Measurements from ENCODE around the gene MYO5B. TPM values are rescaled to one million over a fixed set of nuclear protein-coding genes. Genes with fewer than 3 reads are reported as not detected.

Gene MYO5B
- total and polyA plus RNA-seq, 9 of the 15 experiments (the other 6 are each of a cell fraction or from before 2014, with no cell fraction given) = 0.07 to 0.42 (median 0.28) TPM

DNA sequence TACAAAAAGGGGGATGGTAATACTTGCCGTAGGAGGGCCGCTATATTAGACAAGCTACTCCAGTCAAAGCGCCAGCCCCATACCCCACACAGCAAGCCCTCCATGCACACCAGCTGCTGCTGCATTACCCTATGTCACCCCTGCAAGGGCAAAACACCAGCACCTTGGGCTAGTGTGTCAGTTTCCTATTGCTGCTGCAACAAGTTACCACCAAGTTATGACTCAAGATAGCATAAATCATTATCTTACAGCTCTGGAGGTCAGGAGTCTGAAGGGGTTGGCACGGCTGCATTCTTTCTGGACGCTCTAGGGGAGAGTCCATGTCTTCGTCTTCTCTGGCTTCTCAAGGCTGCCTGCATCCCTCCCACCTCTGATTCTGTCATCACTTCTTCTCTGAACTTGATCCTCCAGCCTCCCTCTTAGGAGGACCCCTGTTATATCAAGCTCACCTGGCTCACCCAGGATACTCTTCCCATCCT, 293.0 kb downstream of the MYO5B start:
- no peak overlapping the region for H3K4me3 ChIP-seq
- DNase-seq (ENCODE audit: extremely low read depth in 1 of 4, low spot score in 3 of 4) (no peak), ATAC-seq (no peak), FAIRE-seq (no peak)
- CTCF ChIA-PET (ENCODE audit: low intra/inter-chr PET ratio) = no interaction called here
- peaks cover 0 to 15% of the 10 kb centered on the region in 2 experiments; a peak in 2 of 5 replicates for H3K27me3 ChIP-seq (ENCODE audit: control insufficient read depth in 2 of 2, insufficient read depth in 2 of 2, low read length in 2 of 2)
- no peak overlapping the region for H3K4me2 ChIP-seq (ENCODE audit: insufficient read depth, low read length)
- H3K27ac ChIP-seq (ENCODE audit: extremely low read depth, low read depth, low read length) = no peak overlapping the region
- BruUV-seq (replicated peaks) = no TSS peak
- TF ChIP-seq MAFF (IDR thresholded peaks at IDR 0.05; ENCODE audit: low read length) (no peak), RBM22 (IDR thresholded peaks at IDR 0.05; ENCODE audit: low read depth, low read length, poor library complexity, severe bottlenecking) (no peak), MTA3 (IDR thresholded peaks at IDR 0.05; ENCODE audit: borderline replicate concordance) (no peak), ZSCAN29 (IDR thresholded peaks at IDR 0.05) (no peak), TCF7 (IDR thresholded peaks at IDR 0.05; ENCODE audit: borderline replicate concordance) (no peak), POLR3A (IDR thresholded peaks at IDR 0.05; ENCODE audit: borderline replicate concordance, extremely low read depth, insufficient read depth, insufficient read length) (no peak), HDAC2 (IDR thresholded peaks at IDR 0.05) (no peak), CBX3 (IDR thresholded peaks at IDR 0.05; ENCODE audit: borderline replicate concordance in 1 of 2, low read length in 2 of 2) (no peak), SMARCC2 (IDR thresholded peaks at IDR 0.05; ENCODE audit: low read depth) (no peak), ZNF644 (tag; IDR thresholded peaks at IDR 0.05; ENCODE audit: low read depth) (no peak)
- H3K79me2 ChIP-seq (ENCODE audit: control insufficient read depth, insufficient read depth, low read length) = no peaks in the 10 kb centered on the region
- no peak overlapping the region for H3K9ac ChIP-seq (ENCODE audit: insufficient read depth in 1 of 2, low read depth in 2 of 2, low read length in 2 of 2)
- H3K4me1 ChIP-seq (replicated peaks in 1 of 2; ENCODE audit: control insufficient read depth in 2 of 2, insufficient read depth in 2 of 2, low read length in 2 of 2) = no peaks in the 10 kb centered on the region
- intact Hi-C loops (cut with micrococcal nuclease) (no loop called here), in situ Hi-C loops (cut with MboI) (no loop called here)
- H3K9me1 ChIP-seq (ENCODE audit: control insufficient read depth, insufficient read depth, low read length) = no peaks in the 10 kb centered on the region
- H2AFZ ChIP-seq (ENCODE audit: low read depth, low read length) = no peak overlapping the region
- H3K36me3 ChIP-seq (ENCODE audit: control insufficient read depth, insufficient read depth, low read length) = no peaks in the 10 kb centered on the region
- H4K20me1 ChIP-seq (replicated peaks; ENCODE audit: control insufficient read depth, insufficient read depth, low read length) = no peaks in the 10 kb centered on the region; the same call in 1 of the 2 replicates
- WGBS (ENCODE audit: insufficient coverage, low coverage, missing lambda C conversion rate) = 1% methylated on average over 6 of the region's 6 CpGs
- no peaks in the 10 kb centered on the region for H3K9me3 ChIP-seq (replicated peaks; ENCODE audit: control insufficient read depth, insufficient read depth, low read depth, low read length)
- POLR2A ChIA-PET = no interaction called here
